Pancreas (tissue), 10 donors: ENCODE data around the gene ACVR1B. TPM values are rescaled to one million over a fixed set of nuclear protein-coding genes. Genes with fewer than 3 reads are reported as not detected.

Source experiments
- ATAC-seq, 4 donors: fragments of 200-7000 bp; cut with Tn5 transposase; one replicate each; pipeline versions ENCODE4 v1.8.0 to v1.9.1; 2020; ENCODE audit warnings: mild to moderate bottlenecking in 4 of 4, moderate library complexity in 4 of 4
- DNase-seq, 6 donors: peaks; one replicate each; pipeline ENCODE4 v3.0.0-alpha.2; 2020
- FAIRE-seq: peaks from 2 replicates; lab custom pipeline; 2012; peaks lifted over from hg19 to GRCh38; lab: Jason Lieb, UNC
- H3K27ac ChIP-seq, 4 donors: fragments of 200-600 bp; sonication (generic); 1 replicate in 3 of 4; 2 replicates in 1 of 4; pipeline versions ENCODE4 v1.5.0 to v1.8.0; 2020
- H3K27me3 ChIP-seq, 4 donors: fragments of 200-600 bp; one replicate each; pipeline ENCODE4 v1.8.0; 2021
- H3K36me3 ChIP-seq, 3 donors: fragments of 200-600 bp; sonication (generic) in 1 of 3; one replicate each; pipeline versions ENCODE4 v1.5.0 to v1.8.0; 2020 to 2021
- H3K4me1 ChIP-seq, 3 donors: fragments of 200-600 bp; one replicate each; pipeline ENCODE4 v1.8.0; 2021
- H3K4me3 ChIP-seq, 4 donors: fragments of 200-600 bp; sonication (generic) in 2 of 4; one replicate each; pipeline versions ENCODE4 v1.5.0 to v1.8.0; 2020 to 2021
- H3K9me3 ChIP-seq, 4 donors: fragments of 200-600 bp; one replicate each; pipeline ENCODE4 v1.8.0; 2021
- WGBS, 2 donors: extraction: QIAGEN DNeasy Blood & Tissue Kit; methylation state at CpG; one replicate each; pipeline ENCODE4 v1.1.7; 2013; 5-methylcytosine and 5-hydroxymethylcytosine counted together
- intact Hi-C, 3 donors: fragments of 100-400 bp; cut with DNase I; formaldehyde crosslinking; loops; one replicate each; pipeline versions ENCODE4 v1.11.1 to v1.14.2; 2022
- polyA plus RNA-seq, 2 donors: library from polyadenylated mRNA; stranded (reverse); fragments of 200-250 nt; gene quantifications; one replicate each; pipeline ENCODE4 v1.2.3, GENCODE V29; 2013
- total RNA-seq, 6 donors: library from RNA; stranded (reverse); fragmentation: NEBNext Ultra II Directional in 4 of 6; extraction: Animal tissue kit (Norgen Biotek cat#: 25700) in 4 of 6; gene quantifications; one replicate each; pipeline versions ENCODE4 v1.2.1 to v1.2.4, GENCODE V29; 2021 to 2023
- TF ChIP-seq, protein P1 (sequence below), 4 donors: fragments of 200-600 bp; sonication (generic) in 3 of 4; IDR thresholded peaks; one replicate each; pipeline versions ENCODE4 v1.5.0 to v1.8.0; 2021; ENCODE audit warnings: antibody characterized with exemption in 4 of 4
- donor health status: healthy with polysubstance abuse.
- donor health status: DM: no; HTN: no; CAD: no; lungs with moderate emphysema.
- donor health status: DM: no; HTN: no; CAD: no.
- donor health status: control.
- donor health status: control.
- donor health status: Bipolar disorder and iron deficiency.
- donor health status: DM: yes; HTN: yes; CAD: no.
- donor health status: DM: no; HTN: no; CAD: no.
- donor health status: DM: no; HTN: no; CAD: no.
- donor health status: DM: yes; HTN: yes; CAD: no.

ACVR1B gene
- total and polyA plus RNA-seq, 8 donors, result 16.0 to 31.4 (median 26.2) TPM

DNA sequence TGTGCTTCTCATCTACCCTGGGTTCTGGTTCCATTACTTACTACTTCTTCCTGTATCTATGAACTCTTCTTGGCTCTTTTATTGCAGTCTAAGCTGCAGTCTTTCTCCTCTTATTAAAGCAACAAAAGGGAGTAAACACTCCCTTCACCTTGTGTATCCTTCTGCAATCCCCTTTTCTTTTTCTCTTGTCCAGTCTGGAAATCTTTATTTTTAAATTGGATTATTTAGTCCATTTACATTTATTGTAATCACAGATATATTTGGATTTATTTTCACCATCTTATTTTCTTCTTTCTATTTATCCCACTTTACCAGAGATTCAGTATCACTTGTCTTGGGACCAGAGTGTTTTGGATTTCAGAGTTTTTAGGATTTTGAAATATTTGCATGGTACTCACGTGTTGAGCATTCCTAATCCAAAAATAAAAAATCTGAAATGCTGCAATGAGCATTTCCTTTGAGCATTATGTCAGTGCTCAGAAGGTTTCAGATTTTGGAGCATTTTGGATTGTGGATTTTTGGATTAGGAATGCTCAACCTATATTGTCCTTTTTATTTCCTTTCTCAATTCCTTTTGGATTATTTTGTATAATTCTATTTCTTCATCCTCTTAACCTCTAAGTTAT lies 6.8 kb upstream of the ACVR1B start:
- Histone ChIP-seq H3K27me3 (no peaks in the 10 kb centered on the region), H3K4me1 (peaks cover 0 to 3% (median 0%) of the 10 kb centered on the region in 3 donors), H3K9me3 (no peaks in the 10 kb centered on the region), H3K4me3 (no peak overlapping the region), H3K36me3 (no peaks in the 10 kb centered on the region), H3K27ac (no peak overlapping the region)
- no peak for FAIRE-seq
- WGBS, 2 donors, result 92 to 95% methylated on average over 1 of the region's 1 CpG
- DNase-seq, result no peak
- TF ChIP-seq, protein P1, sequence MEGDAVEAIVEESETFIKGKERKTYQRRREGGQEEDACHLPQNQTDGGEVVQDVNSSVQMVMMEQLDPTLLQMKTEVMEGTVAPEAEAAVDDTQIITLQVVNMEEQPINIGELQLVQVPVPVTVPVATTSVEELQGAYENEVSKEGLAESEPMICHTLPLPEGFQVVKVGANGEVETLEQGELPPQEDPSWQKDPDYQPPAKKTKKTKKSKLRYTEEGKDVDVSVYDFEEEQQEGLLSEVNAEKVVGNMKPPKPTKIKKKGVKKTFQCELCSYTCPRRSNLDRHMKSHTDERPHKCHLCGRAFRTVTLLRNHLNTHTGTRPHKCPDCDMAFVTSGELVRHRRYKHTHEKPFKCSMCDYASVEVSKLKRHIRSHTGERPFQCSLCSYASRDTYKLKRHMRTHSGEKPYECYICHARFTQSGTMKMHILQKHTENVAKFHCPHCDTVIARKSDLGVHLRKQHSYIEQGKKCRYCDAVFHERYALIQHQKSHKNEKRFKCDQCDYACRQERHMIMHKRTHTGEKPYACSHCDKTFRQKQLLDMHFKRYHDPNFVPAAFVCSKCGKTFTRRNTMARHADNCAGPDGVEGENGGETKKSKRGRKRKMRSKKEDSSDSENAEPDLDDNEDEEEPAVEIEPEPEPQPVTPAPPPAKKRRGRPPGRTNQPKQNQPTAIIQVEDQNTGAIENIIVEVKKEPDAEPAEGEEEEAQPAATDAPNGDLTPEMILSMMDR (IDR thresholded peaks at IDR 0.05), result no peak
- intact Hi-C loops, result no loop called here
- ATAC-seq, result no peak

DNA sequence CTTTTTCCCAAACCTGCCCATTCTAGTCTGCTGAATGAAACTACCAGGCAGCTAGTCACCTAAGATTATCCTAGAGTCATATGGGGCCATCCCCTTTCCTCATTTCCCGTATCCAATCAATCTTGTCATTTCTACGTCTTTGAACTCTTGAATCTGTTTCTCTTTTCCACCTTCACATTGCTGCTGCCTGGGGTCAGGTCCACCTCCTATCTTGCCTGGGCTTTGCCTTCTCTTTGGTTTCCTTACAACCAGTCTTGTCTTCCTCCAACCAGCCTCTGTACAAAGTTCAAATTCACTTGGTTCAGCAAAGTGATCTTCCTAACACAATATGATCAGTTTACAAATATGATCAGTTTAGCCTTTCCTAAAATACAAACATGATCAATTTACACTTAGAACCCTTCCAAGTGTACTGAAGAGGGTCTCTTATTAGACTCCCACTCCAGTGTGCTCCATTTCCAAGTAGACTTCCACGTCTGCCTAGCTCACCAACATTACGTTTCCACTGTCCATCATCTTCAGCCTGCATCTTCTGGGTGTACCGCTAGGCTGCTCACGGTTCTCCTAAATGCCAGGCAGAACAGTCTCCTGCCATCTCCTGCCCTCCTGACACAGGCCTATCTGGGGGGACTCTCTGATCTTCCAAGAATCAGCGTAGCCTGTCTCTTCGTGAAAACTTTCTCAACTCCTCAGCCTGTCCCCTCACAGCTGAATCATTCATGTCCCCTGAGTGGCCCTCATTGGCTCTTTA lies 4.1 kb upstream of the ACVR1B start:
- Histone ChIP-seq H3K4me1 (peaks cover 0 to 4% (median 0%) of the 10 kb centered on the region in 3 donors), H3K27me3 (no peaks in the 10 kb centered on the region), H3K4me3 (no peak overlapping the region), H3K36me3 (no peaks in the 10 kb centered on the region), H3K27ac (no peak overlapping the region), H3K9me3 (no peaks in the 10 kb centered on the region)
- no peak for DNase-seq
- no peak for ATAC-seq
- TF ChIP-seq, protein P1 (IDR thresholded peaks at IDR 0.05), result no peak
- 89 to 95% methylated on average over 8 of the region's 8 CpGs for WGBS, 2 donors
- no peak for FAIRE-seq
- intact Hi-C loops, result no loop called here

DNA sequence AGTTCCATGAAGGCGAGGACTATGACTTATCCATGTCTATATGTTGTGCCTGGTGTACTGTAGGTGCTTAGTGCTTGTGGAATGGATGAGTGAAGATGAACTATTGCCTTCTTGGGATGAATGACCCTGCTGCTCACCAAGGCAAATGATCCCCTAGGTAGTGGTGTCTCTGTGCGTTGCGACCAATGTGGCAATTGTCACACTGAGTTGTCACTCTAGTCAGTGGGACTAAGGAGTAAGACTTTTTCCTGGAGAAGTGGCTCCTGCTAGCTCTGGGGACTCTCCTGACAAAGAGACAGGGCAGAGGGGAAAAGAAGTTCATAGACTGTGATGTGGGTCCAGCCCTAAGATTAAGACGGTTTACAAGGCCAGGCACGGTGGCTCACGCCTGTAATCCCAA lies 3.4 kb upstream of the ACVR1B start:
- no peaks in the 10 kb centered on the region for H3K27me3 ChIP-seq
- peaks cover 0 to 4% (median 0%) of the 10 kb centered on the region in 3 donors for H3K4me1 ChIP-seq
- no peaks in the 10 kb centered on the region for H3K9me3 ChIP-seq
- TF ChIP-seq, protein P1 (IDR thresholded peaks at IDR 0.05), result no peak
- 88 to 95% methylated on average over 6 of the region's 6 CpGs for WGBS, 2 donors
- FAIRE-seq (no peak), ATAC-seq (no peak), DNase-seq (no peak)
- no peak overlapping the region for H3K4me3 ChIP-seq
- no peak overlapping the region for H3K27ac ChIP-seq
- H3K36me3 ChIP-seq, result no peaks in the 10 kb centered on the region
- intact Hi-C loops, result no loop called here

DNA sequence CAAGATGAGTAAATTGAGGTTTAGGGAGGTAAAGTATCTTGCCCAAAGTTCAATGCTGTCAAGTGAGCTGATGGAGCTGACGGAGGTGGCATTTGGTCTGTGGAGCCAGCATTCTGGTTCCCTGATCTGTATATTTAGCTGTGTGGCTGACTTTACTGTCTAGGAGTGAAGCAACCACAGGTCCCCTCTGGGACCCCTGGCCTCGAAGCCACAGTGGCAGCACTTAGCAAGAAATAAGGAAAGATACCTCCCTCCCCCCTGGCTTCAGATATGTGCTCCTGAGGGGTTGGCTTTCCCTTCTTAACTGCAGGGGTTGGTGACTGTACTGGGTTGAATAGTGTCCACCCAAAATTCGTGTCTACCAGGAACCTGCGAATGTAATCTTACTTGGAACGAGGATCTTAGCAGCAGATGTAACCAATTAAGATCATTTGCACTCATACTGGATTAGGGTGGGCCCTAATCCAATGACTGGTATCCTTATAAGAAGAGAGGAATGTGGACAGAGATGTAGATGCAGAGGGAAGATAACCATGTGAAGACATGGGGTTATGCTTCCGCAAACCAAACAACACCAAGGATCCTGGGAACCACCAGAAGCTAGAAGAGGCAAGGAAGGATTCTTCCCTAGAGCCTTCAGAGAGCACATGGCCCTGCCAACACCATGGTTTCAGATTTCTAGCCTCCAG lies 2.0 kb upstream of the ACVR1B start:
- WGBS, 2 donors, result 77 to 78% methylated on average over 6 of the region's 6 CpGs
- TF ChIP-seq, protein P1 (IDR thresholded peaks at IDR 0.05), result no peak
- no peak overlapping the region for H3K4me3 ChIP-seq
- intact Hi-C loops, result no loop called here
- ATAC-seq, result no peak
- peaks cover 7 to 13% (median 11%) of the 10 kb centered on the region in 3 donors for H3K4me1 ChIP-seq
- DNase-seq, result no peak
- no peaks in the 10 kb centered on the region for H3K9me3 ChIP-seq
- no peaks in the 10 kb centered on the region for H3K36me3 ChIP-seq
- no peak overlapping the region for H3K27ac ChIP-seq
- no peak for FAIRE-seq
- H3K27me3 ChIP-seq, result no peaks in the 10 kb centered on the region
